OCI-LY7 (cell line): Measurements from ENCODE around the gene GRIK2. TPM values are rescaled to one million over a fixed set of nuclear protein-coding genes. Genes with fewer than 3 reads are reported as not detected.

Source experiments
- BruUV-seq: library from RNA; stranded (reverse); fragments of 400-500 nt; replicated peaks from 2 replicates; lab custom pipeline; 2021; lab: Mats Ljungman, UMichigan
- CTCF ChIA-PET: fragments of 300-600 bp; sonication (Branson Sonifier 250); formaldehyde crosslinking; loops from one replicate; lab custom pipeline; 2022; ENCODE audit warnings: antibody characterized with exemption; ENCODE audit not compliant: unreplicated experiment; lab: Charles Lee
- POLR2A ChIA-PET: fragments of 300-600 bp; sonication (Branson Sonifier 250); formaldehyde crosslinking; loops from one replicate; lab custom pipeline; 2022; ENCODE audit warnings: antibody characterized with exemption; lab: Charles Lee
- DNase-seq: peaks from one replicate; pipeline ENCODE4 v3.0.0-alpha.2; 2015; ENCODE audit warnings: low spot score
- H2AFZ ChIP-seq: fragments of 200-600 bp; sonication (generic), shearing (Covaris generic); 2 replicates; pipeline ENCODE4 v1.6.1; 2014; ENCODE audit warnings: mild to moderate bottlenecking, antibody characterized with exemption, low read length, moderate library complexity
- H3K27ac ChIP-seq: fragments of 200-600 bp; sonication (generic); 2 replicates; pipeline ENCODE4 v1.5.1; 2014; ENCODE audit warnings: mixed run types, low read depth, mild to moderate bottlenecking, moderate library complexity, low read length, inconsistent platforms; ENCODE audit not compliant: poor library complexity, severe bottlenecking
- H3K36me3 ChIP-seq: fragments of 200-600 bp; sonication (generic); 2 replicates; pipeline ENCODE4 v1.6.1; 2014; ENCODE audit warnings: mild to moderate bottlenecking, antibody characterized with exemption, low read length, moderate library complexity, mixed read lengths; ENCODE audit not compliant: insufficient read depth
- H3K4me1 ChIP-seq: fragments of 200-600 bp; sonication (generic); 2 replicates; pipeline ENCODE4 v1.5.1; 2014; ENCODE audit warnings: mild to moderate bottlenecking, low read length; ENCODE audit not compliant: insufficient read depth, poor library complexity, severe bottlenecking
- H3K4me2 ChIP-seq: fragments of 200-600 bp; sonication (generic); 2 replicates; pipeline ENCODE4 v1.6.1; 2014; ENCODE audit warnings: mild to moderate bottlenecking, low read length
- H3K4me3 ChIP-seq: fragments of 200-600 bp; sonication (generic); 2 replicates; pipeline ENCODE4 v1.5.1; 2014; ENCODE audit warnings: mild to moderate bottlenecking, low read depth, low read length; ENCODE audit not compliant: poor library complexity, severe bottlenecking
- H3K79me2 ChIP-seq: fragments of 200-600 bp; sonication (generic); 2 replicates; pipeline ENCODE4 v1.6.1; 2016; ENCODE audit warnings: low read depth, mild to moderate bottlenecking, low read length, moderate library complexity, mixed read lengths; ENCODE audit not compliant: insufficient read depth
- H3K9me2 ChIP-seq: fragments of 200-600 bp; sonication (generic); 2 replicates; pipeline ENCODE4 v1.6.1; 2016; ENCODE audit warnings: mild to moderate bottlenecking, low read length, mixed read lengths; ENCODE audit not compliant: insufficient read depth
- H3K9me3 ChIP-seq: fragments of 200-600 bp; sonication (generic); 2 replicates; pipeline ENCODE4 v1.6.1; 2014; ENCODE audit warnings: mild to moderate bottlenecking, mixed run types, low read length, mixed read lengths
- H4K20me1 ChIP-seq: fragments of 200-600 bp; sonication (generic); 2 replicates; pipeline ENCODE4 v1.6.1; 2014; ENCODE audit warnings: mild to moderate bottlenecking, antibody characterized with exemption, low read length, moderate library complexity, mixed read lengths; ENCODE audit not compliant: insufficient read depth
- CTCF ChIP-seq: fragments of 200-600 bp; sonication (generic); conservative IDR thresholded peaks from 2 replicates; pipeline ENCODE4 v1.5.1; 2014; ENCODE audit warnings: mild to moderate bottlenecking, antibody characterized with exemption, low read length, moderate library complexity, mixed read lengths
- EZH2phosphoT487 ChIP-seq: fragments of 200-600 bp; sonication (generic); IDR thresholded peaks from 2 replicates; pipeline ENCODE4 v1.6.1; 2018; ENCODE audit warnings: low read depth, borderline replicate concordance, mild to moderate bottlenecking, mixed run types, antibody characterized with exemption, low read length, moderate library complexity, mixed read lengths
- intact Hi-C: fragments of 100-400 bp; cut with micrococcal nuclease; formaldehyde crosslinking; loops from one replicate; pipeline ENCODE4 v1.10.0; 2022; ENCODE audit not compliant: unreplicated experiment
- total RNA-seq, 2 experiments: library from RNA; depleted of rRNA in 1 of 2; stranded (reverse); fragments of >200 nt in 1 of 2; shearing (Covaris generic) in 1 of 2; gene quantifications; 2 replicates each; pipeline ENCODE4 v1.2.3, GENCODE V29; 2014 to 2022

Gene GRIK2
- total RNA-seq, 2 experiments from 2014 or later = not detected

DNA sequence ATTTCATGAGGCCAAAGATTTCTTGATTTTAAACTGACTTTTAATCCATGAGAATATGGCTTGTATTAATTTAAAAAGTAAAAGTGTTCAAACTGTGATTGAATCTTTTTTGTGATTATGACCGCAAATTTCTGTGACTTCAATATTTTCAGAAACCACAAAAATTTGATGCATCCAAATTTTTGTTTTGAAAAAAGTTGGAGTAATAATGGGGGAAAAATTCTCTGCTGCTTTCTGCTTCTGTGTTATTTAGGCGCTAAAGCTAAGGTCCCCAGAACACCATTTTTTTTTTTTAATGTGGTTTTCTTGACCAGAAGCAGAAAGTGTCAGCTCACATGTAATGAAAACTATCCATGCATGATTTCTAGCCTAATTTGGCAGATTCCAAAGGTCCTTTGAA, 65.3 kb downstream of the GRIK2 start:
- TF ChIP-seq EZH2phosphoT487 (no peak), CTCF (no peak)
- no peak for DNase-seq
- H3K27ac ChIP-seq = no peak overlapping the region
- H3K4me3 ChIP-seq = no peak overlapping the region
- no peaks in the 10 kb centered on the region for H3K9me2 ChIP-seq
- no peak overlapping the region for H2AFZ ChIP-seq
- no peaks in the 10 kb centered on the region for H3K36me3 ChIP-seq
- BruUV-seq = no TSS peak
- intact Hi-C loops = no loop called here
- no peak overlapping the region for H3K4me2 ChIP-seq
- no peaks in the 10 kb centered on the region for H3K4me1 ChIP-seq
- H3K9me3 ChIP-seq = no peaks in the 10 kb centered on the region
- H4K20me1 ChIP-seq = no peaks in the 10 kb centered on the region
- H3K79me2 ChIP-seq = no peaks in the 10 kb centered on the region
- ChIA-PET CTCF (no interaction called here), POLR2A (no interaction called here)

DNA sequence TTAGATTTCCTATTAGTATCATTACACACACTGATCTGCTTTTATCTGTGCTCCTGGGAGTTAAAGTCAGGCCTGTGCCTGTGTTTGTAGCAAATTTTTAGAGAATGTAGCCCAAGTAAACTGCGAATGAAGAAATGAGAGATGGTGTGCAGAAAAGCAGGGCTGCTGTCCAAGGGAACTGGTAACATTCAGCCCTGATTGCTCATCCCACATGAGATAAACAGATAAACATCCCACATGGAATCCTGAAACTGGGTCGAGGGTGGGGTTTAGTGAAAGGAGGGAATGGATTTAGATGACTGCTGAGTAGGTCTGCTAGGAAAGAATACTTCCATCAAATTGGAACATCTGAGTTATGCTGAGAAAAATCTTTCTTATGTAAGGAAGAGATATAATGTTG, 69.1 kb downstream of the GRIK2 start:
- ChIA-PET CTCF (no interaction called here), POLR2A (no interaction called here)
- H3K9me3 ChIP-seq = no peaks in the 10 kb centered on the region
- H3K9me2 ChIP-seq = no peaks in the 10 kb centered on the region
- H3K4me1 ChIP-seq = no peaks in the 10 kb centered on the region
- no peak overlapping the region for H3K27ac ChIP-seq
- no peaks in the 10 kb centered on the region for H3K36me3 ChIP-seq
- TF ChIP-seq CTCF = no peak
- intact Hi-C loops = no loop called here
- no peak overlapping the region for H3K4me3 ChIP-seq
- DNase-seq = no peak
- H3K79me2 ChIP-seq = no peaks in the 10 kb centered on the region
- H3K4me2 ChIP-seq = no peak overlapping the region
- BruUV-seq = no TSS peak
- H2AFZ ChIP-seq = no peak overlapping the region
- no peaks in the 10 kb centered on the region for H4K20me1 ChIP-seq

DNA sequence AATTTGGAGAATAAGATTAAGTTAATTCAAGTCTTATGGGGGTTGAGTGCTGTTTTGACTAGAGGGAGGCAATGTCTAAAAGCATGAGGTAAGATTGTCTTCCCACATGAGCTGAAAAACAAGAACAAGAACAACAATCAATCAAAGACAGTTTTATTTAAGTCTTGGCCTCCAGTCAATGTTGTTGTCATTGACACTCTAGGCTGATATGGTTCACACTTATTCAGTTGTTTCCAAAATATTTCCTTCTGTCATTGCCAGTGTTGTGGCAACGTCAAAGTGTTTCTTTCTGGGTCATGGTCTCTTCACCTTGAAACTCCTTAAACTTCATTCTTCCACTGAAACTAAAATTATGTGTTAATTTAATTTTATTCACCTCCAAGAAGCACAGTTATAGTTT, 72.4 kb downstream of the GRIK2 start:
- CTCF ChIA-PET = no interaction called here
- Histone ChIP-seq H3K79me2 (no peaks in the 10 kb centered on the region), H3K4me3 (no peak overlapping the region), H3K4me2 (no peak overlapping the region), H3K36me3 (no peaks in the 10 kb centered on the region), H2AFZ (no peak overlapping the region), H3K27ac (no peak overlapping the region), H3K4me1 (no peaks in the 10 kb centered on the region), H3K9me2 (no peaks in the 10 kb centered on the region), H3K9me3 (no peaks in the 10 kb centered on the region), H4K20me1 (no peaks in the 10 kb centered on the region)
- DNase-seq = no peak
- no TSS peak for BruUV-seq
- intact Hi-C loops = no loop called here
- POLR2A ChIA-PET = no interaction called here
- TF ChIP-seq CTCF = no peak
- TF ChIP-seq EZH2phosphoT487 = no peak
